ENCODE measurements around the gene EID2B.

DNA sequence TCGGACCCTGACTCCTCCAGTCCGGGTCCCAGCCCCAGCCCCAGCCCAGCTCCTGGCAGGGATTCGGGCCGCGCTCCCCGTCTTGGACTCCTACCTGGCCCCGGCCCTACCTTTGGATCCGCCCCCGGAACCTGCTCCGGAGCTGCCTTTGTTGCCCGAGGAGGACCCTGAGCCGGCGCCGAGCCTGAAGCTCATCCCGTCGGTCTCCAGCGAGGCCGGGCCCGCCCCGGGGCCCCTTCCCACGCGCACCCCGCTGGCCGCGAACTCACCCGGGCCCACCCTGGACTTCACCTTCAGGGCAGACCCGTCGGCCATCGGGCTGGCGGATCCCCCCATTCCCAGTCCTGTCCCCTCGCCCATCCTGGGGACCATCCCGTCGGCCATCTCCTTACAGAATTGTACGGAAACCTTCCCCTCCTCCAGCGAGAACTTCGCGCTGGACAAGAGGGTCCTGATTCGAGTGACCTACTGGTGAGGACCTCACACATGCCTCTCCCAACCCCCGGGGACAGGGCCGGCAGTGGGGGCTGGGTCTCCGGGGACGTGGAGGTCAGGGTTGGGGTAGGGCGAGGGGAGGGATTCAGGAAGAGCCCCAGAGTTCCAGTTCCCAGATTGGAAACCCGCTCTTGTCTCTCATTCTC lies 17.0 kb downstream of the EID2B start:
- TF ChIP-seq, protein P1, sequence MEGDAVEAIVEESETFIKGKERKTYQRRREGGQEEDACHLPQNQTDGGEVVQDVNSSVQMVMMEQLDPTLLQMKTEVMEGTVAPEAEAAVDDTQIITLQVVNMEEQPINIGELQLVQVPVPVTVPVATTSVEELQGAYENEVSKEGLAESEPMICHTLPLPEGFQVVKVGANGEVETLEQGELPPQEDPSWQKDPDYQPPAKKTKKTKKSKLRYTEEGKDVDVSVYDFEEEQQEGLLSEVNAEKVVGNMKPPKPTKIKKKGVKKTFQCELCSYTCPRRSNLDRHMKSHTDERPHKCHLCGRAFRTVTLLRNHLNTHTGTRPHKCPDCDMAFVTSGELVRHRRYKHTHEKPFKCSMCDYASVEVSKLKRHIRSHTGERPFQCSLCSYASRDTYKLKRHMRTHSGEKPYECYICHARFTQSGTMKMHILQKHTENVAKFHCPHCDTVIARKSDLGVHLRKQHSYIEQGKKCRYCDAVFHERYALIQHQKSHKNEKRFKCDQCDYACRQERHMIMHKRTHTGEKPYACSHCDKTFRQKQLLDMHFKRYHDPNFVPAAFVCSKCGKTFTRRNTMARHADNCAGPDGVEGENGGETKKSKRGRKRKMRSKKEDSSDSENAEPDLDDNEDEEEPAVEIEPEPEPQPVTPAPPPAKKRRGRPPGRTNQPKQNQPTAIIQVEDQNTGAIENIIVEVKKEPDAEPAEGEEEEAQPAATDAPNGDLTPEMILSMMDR (IDR thresholded peaks at IDR 0.05; ENCODE audit: insufficient read depth, low read length), result no peak
- TF ChIP-seq, protein P2, sequence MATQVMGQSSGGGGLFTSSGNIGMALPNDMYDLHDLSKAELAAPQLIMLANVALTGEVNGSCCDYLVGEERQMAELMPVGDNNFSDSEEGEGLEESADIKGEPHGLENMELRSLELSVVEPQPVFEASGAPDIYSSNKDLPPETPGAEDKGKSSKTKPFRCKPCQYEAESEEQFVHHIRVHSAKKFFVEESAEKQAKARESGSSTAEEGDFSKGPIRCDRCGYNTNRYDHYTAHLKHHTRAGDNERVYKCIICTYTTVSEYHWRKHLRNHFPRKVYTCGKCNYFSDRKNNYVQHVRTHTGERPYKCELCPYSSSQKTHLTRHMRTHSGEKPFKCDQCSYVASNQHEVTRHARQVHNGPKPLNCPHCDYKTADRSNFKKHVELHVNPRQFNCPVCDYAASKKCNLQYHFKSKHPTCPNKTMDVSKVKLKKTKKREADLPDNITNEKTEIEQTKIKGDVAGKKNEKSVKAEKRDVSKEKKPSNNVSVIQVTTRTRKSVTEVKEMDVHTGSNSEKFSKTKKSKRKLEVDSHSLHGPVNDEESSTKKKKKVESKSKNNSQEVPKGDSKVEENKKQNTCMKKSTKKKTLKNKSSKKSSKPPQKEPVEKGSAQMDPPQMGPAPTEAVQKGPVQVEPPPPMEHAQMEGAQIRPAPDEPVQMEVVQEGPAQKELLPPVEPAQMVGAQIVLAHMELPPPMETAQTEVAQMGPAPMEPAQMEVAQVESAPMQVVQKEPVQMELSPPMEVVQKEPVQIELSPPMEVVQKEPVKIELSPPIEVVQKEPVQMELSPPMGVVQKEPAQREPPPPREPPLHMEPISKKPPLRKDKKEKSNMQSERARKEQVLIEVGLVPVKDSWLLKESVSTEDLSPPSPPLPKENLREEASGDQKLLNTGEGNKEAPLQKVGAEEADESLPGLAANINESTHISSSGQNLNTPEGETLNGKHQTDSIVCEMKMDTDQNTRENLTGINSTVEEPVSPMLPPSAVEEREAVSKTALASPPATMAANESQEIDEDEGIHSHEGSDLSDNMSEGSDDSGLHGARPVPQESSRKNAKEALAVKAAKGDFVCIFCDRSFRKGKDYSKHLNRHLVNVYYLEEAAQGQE (IDR thresholded peaks at IDR 0.05; ENCODE audit: insufficient replicate concordance, low read depth), result no peak

All from HL-60 (cell line).